Measurements from ENCODE around the gene DCDC2C.

The DCDC2C gene

DNA sequence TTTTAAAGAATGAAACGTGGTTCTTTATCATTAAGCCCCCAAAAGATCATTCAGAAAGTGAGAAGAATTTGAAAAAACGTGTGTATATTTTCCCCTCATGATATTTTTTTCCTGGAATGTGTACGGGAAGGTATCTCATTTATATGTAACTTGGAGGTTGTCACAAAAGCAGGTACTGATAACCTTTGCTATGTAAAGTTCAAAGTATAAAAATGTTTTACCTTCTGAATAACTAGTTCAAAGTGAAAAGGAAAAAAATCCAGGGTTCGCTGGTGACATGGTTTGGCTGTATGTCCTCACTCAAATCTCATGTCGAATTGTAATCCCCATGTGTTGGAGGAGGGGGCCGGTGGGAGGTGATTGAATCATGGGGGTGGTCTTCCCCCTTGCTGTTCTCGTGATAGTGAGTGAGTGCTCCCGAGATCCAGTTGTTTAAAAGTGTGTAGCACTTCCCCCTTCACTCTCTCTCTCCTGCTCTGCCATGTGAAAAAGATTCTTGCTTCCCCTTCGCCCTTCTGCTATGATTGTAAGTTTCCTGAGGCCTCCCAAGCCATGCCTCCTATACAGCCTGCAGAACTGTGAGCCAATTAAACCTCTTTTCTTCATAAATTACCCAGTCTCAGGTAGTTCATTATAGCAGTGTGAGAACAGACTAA lies 144.2 kb downstream of the DCDC2C start:
- DNase-seq = no peak

DNA sequence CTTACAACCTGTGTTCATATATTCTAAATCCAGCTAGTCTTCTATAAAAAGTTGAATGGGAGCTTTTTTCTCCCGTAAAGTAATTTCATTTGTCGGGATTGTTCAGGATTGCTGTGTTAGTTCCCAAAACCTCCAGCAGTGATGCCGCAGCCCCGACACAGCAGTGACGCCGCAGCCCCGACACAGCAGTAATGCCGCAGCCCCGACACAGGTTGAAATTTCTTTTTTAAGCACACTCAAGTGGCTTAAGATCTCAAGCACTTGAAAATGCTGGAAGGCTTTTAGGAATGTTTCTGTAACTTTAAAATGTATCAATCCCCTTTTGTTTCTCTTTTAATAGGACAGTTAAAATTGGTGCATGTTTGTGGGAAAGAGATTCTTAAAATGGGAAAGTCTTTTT lies 145.4 kb downstream of the DCDC2C start:
- no peak for DNase-seq

DNA sequence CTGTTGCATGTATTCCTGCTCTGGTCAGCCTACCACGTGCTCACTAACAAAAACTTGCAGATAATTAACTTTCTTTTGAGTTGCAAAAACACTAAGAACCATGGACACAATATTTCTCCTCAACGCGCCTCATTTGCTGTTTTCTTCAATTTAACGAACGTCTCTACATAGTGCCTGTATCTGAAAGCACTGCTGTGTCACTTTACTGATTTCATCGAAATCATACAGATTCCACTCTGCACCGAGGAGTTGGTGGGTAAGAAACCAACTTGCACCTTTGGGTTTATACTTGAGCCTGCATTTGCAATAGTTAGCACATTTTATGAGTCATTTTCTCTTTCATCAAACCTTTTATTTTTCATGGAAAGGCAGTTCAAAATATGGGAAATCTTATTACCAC lies 145.8 kb downstream of the DCDC2C start:
- no peak for DNase-seq

DNA sequence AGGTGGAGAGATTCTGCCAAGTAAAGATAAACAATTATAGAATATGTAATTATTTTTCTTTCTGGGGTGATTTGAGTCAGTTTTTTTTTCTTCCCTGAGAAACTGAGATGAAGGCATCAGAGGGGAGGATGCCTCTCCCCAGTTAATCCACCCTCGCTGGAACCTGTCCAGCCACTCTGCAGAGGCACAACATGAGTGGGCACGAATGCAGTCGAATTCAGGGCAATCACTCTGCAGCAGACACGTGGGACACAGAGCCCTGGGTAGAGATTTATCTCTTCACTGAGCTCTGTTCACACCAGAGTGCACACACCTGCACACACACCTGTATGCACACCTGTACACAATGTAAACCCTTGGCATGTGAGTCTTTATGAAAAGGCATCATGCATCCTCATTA lies 154.2 kb downstream of the DCDC2C start:
- DNase-seq = no peak

DNA sequence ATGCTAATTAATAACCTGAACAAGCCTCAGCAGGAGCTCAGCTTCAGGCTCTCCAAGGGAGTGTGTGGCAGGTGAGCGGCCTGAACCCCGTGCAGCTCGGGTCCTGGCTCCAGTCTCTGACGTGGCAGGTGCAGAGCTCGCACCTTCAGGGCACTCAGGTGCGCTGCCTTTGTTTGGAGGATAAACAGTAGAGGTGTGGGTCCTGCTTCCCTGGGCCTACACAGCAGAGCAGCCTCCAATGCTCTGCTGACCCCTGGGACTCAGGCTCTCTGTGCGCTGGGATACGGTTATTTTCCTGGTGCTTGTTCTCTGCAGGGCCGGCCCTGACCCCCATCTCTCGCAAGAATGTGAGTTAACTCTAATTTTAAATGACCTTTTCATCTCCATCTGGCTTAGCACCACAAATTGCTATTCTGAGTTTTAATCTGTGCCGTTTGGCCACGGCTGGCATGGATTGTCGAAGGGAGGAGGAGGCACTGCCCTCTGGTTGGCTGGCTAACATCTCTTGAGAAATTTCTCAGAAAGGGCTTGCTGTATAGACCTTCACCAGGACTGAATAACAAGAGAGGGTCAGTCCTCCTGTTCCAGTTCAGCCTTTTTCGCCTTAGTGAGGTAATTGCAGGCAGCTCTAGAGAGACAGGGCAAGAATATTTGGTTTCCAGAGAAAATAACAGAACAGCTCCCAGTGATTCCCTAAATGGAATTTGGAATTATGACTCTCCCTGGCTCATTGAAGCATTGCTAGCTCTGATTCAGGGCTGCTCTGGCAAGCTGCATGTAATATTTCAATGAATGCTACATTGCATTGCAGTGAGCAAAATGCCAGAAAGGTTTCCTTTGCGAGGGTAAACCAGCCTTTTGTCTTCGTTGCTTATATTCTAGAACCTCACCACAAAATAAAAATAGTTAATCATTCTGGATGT lies 161.8 kb downstream of the DCDC2C start:
- no peak for DNase-seq

DNA sequence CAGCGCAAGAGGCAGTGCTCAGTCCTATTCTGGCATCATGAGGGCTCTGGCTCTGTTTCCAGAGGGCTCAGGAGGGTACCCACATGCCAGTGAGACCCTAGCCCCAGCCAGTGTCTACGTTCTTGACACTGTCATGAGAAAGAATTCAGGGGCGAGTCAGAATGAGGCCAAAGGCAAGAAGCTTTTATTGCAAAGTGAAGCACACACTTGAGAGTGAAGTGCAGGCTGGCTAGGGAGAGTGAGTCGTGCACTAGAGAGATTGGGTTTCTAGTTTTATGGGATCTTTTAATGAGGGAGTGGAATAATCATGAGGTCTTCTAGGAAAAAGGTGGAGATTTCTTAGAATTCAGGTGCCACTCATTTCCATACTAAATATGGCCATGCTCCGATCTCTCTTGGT lies 164.1 kb downstream of the DCDC2C start:
- no peak for DNase-seq

DNA sequence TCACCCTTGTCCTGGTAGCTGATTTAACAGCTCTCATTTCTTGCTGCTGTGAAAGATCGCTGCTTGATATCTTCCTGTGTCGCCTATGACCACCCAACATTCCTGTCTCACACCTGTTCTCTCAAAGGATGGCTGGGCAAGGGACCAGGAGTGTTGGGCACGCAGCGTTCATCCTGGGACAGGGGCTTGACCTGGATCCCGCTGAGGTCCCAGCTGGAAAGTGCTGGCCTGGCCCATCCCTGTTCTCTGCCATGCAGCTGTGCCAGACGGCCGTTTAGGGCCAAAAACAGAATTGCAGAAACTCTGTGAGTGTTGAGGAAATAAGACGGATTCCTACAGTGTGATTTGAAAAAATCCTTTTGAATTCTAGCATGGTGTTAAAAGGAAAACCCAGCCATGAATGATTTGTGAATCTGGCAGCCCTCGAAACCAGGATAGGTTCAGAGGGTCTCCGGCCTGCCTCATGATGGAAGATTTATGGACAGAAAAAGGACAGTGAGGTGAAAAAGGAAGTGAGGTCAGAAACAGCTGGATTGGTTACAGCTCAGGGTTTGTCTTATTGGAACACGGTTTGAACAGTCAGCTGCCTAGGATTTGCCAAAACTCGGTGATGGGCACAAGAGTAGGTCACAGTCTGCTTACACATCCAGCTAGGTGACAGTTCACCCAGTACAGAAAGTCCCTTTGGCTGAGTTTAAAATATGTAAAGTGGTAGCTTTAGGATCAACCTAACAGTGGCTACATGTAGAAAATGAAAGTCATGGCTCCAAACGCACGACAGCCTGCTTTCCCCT lies 164.8 kb downstream of the DCDC2C start:
- no peak for DNase-seq

DNA sequence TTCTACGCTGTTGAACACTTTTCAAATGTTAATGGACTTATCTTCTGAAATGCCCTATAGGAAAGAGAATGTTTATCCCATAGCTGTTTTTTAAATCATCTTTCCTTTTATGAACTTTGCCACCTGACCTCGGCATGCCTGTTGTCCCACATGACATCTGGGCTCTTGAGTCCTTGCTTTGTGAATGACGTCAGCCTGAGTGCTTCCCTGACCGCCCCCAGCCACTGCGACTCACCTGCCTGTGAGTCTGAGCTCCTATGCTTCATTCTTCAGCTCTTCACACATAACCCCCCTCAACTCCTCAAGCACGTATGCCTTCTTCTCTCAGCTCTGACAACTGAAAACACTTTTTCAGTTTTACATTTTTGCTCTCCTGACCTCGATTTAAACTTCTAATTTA lies 166.8 kb downstream of the DCDC2C start:
- no peak for DNase-seq

DNA sequence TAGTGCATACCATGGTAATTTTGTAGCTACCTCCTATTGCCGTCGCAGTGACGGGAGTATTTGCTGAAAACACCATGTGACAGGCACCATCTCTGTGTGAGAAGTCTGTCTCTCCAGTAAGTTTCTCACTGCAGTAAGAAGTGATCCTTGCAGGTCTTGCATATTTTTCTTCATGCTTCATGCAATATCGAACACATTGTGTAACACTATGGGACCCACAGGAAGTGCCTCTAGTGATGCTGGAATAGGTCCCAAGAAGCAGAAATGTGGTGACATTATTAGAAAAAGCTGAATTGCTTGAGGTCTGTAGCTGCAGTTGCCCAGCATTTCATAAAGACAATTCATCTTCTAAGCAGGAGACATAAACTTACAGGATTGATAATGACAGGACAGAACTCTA lies 167.6 kb downstream of the DCDC2C start:
- DNase-seq = peak; percentile 50

DNA sequence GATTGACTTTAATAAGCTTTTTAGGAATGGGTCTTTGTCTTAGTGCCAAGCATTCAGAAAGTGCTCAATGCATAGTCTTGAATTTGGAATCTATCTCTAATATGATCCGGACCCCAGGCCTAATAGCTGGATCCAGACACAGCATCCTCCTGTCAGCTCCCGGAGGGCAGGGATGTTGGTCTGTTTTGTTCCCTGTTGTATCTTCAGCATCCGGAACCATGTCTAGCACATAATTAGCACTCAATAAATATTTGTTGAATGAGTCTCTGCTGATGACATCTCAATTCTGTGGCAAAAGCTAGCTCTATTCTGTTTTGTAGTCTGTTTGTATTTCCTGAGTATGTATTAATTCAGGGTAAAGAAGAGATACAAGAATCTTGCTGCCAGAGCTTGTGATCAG lies 169.1 kb downstream of the DCDC2C start:
- DNase-seq = no peak

DNA sequence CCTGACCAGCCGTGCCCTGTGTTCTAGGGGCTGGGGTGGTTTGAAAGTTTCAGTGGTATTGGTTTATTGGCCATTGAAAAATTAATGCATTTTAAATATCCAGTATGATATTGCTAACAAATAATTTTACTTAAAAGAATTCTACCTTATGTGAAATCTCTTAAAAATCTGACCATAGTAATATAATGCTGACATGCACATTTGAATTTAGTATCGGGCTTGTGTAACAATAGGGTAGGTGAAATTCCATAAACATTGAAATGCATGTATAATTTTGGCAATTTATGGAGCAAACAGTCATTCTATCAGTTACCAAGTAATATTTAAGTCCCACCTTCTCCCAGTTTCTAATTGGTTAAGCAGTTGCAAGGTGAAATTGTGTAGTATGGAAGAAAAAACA lies 170.5 kb downstream of the DCDC2C start:
- no peak for DNase-seq

DNA sequence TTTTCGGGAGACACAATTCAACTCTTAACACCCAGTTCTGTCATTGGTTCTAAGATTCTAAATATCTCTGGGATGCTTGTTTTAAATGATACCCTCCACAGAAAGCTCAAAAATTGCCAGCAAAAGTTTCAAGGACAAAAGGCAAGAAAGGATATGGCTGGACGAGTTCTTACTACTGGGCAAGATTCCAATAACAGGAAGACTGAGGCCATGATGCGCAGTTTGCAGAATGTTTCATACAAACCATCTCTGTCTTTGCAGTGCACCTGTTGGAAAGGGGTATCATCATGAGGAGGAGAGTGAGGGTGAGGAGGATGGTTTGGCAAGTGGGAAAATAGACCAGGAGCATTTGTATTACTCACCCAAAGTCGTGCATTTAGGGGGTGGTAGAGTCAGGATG lies 172.8 kb downstream of the DCDC2C start:
- no peak for DNase-seq

DNA sequence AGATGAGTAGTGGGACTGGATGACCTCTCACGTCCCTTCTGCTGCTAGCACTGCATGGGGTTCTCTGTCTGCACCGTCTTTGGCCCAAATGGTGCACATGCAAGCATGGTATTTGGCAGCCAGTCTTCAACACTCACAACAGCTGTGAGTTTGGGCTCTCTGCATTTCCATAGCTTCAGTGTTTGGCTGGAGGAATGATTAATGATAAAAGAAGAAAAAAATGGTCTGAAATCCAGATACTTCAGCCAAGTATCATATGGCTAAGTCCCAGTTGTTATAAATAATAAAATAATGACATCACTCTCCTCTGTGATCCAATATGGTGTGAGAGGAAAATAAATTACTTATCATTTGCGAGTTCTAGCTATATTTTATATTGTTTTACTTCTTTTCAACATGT lies 173.3 kb downstream of the DCDC2C start:
- DNase-seq = no peak

DNA sequence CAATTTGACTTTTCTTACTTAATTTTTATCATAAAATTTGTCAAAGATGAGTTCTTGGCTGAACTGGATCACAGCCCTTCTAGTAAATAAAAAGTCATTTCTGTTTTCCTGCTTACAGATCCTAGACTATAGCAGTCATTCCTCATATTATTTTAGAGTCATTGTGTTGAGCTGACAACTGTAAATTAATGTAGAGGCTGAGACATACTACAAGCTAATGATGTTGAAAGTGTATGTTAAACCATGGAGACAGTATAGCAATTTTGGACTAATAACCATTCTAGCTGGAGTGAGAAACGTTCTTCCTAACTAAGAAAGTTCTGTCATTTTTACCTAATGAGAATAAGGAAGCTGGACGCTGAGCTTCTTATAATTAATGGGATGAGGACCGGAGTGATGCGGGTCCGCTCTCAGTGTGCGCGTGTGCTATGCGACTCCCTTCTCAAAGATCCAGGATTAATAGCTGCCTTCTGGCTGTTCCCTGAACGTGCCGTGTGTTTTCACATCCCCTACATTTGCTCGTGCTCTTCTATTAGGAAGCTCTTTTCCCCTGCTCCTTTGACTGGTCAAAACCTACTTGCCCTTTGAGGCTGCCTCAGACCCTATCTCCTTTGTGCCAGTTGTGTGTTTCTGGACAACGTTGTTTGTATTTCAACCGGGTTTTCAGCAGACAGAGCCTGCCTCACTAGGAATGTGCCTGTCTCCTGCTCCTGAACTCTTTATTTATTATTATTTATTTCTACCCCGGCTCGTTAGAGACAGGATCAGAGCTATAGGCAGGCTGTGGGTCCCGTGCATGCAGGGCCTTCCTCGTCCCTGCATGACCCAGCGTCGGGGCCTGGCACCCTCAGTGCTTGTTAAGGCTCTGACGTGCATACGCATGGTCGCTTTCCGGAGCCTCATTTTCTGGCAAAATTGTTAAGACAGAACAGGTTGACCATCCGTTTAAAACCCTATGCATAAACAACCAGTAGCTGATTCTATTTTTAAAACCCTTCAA lies 182.6 kb downstream of the DCDC2C start:
- no peak for DNase-seq

DNA sequence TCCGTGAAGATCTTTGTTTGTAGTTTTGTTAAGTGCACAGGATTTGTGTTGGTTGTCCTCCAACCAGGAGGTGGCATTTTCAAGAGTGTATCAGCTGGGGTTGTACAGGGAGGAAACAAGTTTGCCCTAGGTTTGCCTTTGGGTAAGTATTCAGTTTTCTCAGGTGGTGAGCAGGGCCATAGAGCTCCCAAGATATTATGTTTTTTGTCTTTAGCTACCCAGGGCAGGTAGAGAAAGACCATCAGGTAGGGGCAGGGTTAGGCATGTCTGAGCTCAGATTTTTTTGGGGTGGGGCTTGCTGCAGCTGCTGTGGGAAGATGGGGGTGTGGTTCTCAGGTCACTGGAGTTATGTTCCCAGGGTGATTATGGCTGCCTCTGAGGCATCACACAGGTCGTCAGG lies 191.6 kb downstream of the DCDC2C start:
- no peak for DNase-seq
